ENCODE data around the gene GDF7.

DNA sequence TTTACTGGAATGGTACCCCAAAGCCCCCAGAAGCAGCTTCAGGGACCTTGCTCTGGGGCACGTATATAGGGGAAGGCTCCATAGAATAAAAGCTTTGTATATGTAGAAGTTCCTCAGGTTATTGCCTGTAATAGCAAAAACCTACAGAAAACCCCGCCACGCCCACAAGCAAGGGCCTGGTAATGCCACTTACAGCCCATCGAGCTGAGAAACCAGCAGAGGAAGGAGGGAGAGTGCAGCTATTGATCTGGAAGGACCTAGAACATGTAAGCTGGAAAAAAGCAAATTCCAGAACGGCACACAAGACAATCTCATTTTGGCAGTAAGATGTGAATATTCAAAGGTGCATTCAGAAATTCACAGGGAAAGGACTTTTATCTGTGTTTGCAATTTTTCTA lies 31.8 kb upstream of the GDF7 start:
- TF ChIP-seq L3MBTL2 (conservative IDR thresholded peaks at IDR 0.05) = no peak
- TF ChIP-seq SP1 (IDR thresholded peaks at IDR 0.05) = no peak
- no peak for TF ChIP-seq LEF1 (IDR thresholded peaks at IDR 0.05; ENCODE audit: borderline replicate concordance)
- TF ChIP-seq FOXK2 (IDR thresholded peaks at IDR 0.05) = no peak
- no peak for TF ChIP-seq SUZ12 (IDR thresholded peaks at IDR 0.05)
- TF ChIP-seq FOXM1 (IDR thresholded peaks at IDR 0.05; ENCODE audit: borderline replicate concordance) = no peak
- no peak for TF ChIP-seq ELF4 (IDR thresholded peaks at IDR 0.05)
- TF ChIP-seq ZNF384 (IDR thresholded peaks at IDR 0.05) = no peak
- no peak for TF ChIP-seq CTBP1 (IDR thresholded peaks at IDR 0.05; ENCODE audit: borderline replicate concordance)
- TF ChIP-seq FOXA1 (IDR thresholded peaks at IDR 0.05) = no peak
- TF ChIP-seq, protein P1, sequence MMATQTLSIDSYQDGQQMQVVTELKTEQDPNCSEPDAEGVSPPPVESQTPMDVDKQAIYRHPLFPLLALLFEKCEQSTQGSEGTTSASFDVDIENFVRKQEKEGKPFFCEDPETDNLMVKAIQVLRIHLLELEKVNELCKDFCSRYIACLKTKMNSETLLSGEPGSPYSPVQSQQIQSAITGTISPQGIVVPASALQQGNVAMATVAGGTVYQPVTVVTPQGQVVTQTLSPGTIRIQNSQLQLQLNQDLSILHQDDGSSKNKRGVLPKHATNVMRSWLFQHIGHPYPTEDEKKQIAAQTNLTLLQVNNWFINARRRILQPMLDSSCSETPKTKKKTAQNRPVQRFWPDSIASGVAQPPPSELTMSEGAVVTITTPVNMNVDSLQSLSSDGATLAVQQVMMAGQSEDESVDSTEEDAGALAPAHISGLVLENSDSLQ (IDR thresholded peaks at IDR 0.05) = no peak
- no peak for TF ChIP-seq ARNT (IDR thresholded peaks at IDR 0.05)
- no peak for TF ChIP-seq TARDBP (IDR thresholded peaks at IDR 0.05)
